Measurements from ENCODE around the gene FARP1.

DNA sequence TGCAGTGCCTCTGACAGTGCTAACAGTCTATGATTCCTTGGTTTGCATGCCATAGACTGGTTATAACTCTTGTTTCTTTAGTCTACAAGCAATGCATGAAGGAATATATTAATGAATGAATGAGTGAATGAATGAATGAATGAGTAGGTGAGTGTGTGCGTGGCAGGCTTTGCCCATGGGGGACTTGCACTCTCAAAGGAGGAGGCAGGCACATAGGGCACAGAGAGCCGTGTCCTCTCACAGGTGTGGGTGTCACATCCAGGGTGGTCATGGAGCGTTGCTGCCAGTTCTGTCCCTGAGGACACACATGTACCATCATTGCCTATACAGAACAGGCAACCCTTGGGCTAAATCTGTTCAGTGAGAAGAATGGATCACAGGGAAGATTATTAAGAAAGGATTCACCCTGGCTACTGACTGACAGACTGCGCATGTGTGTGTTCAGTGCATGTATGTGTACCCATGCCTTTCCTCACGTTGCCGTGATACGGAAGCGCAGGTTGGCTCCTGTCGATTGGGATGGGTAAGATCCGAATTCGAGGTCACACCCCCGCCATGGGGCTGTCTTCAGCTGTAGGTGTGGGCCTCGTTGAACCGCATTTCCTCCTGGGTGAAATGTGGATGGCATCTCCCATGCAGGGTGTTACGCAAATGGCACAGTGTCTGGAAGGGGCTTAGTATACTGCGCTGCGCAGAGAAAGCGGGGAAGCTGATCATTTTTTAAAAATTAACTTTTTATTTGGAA, 272.6 kb downstream of the FARP1 start:
- TF ChIP-seq, protein P1, sequence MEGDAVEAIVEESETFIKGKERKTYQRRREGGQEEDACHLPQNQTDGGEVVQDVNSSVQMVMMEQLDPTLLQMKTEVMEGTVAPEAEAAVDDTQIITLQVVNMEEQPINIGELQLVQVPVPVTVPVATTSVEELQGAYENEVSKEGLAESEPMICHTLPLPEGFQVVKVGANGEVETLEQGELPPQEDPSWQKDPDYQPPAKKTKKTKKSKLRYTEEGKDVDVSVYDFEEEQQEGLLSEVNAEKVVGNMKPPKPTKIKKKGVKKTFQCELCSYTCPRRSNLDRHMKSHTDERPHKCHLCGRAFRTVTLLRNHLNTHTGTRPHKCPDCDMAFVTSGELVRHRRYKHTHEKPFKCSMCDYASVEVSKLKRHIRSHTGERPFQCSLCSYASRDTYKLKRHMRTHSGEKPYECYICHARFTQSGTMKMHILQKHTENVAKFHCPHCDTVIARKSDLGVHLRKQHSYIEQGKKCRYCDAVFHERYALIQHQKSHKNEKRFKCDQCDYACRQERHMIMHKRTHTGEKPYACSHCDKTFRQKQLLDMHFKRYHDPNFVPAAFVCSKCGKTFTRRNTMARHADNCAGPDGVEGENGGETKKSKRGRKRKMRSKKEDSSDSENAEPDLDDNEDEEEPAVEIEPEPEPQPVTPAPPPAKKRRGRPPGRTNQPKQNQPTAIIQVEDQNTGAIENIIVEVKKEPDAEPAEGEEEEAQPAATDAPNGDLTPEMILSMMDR (IDR thresholded peaks at IDR 0.05; ENCODE audit: insufficient read depth, low read length, poor library complexity, severe bottlenecking): no peak
- TF ChIP-seq EZH2phosphoT487 (conservative IDR thresholded peaks at IDR 0.05; ENCODE audit: low read length): no peak

Measured in SU-DHL-6 (cell line).